GM12874 (cell line): ENCODE results near the gene USP47.

ENCODE experiments used
- CTCF ChIP-seq: IDR thresholded peaks from 2 replicates; pipeline ENCODE4 v1.5.1; 2011; ENCODE audit warnings: low read depth, mild to moderate bottlenecking, control low read depth, low read length, moderate library complexity; ENCODE audit not compliant: insufficient read depth

USP47 gene

GRCh38 chr11:11839718-11840117, 2.1 kb upstream of the USP47 start:
- TF ChIP-seq CTCF, result no peak

- TF ChIP-seq CTCF, result no peak
Measured at GRCh38 chr11:11841116-11841722, 553 bp upstream of the USP47 start.

GRCh38 chr11:11842421-11843008, 743 bp downstream of the USP47 start:
- no peak for TF ChIP-seq CTCF

GRCh38 chr11:11843211-11843621, 1.4 kb downstream of the USP47 start:
- TF ChIP-seq CTCF, result no peak

GRCh38 chr11:11843642-11844041, 1.9 kb downstream of the USP47 start:
- TF ChIP-seq CTCF, result no peak

GRCh38 chr11:11844272-11844671, 2.5 kb downstream of the USP47 start:
- TF ChIP-seq CTCF, result no peak

- TF ChIP-seq CTCF, result no peak
Measured at GRCh38 chr11:11845071-11845470, 3.3 kb downstream of the USP47 start.
